HG03196 (cell line): ENCODE measurements around the gene FOXN1.

Source experiments
- ATAC-seq: cut with Tn5 transposase; IDR thresholded peaks from one replicate; pipeline ENCODE4 v1.9.1; 2021; ENCODE audit not compliant: unreplicated experiment

The FOXN1 gene

GRCh38 chr17:28523876-28524275 is 17.7 kb downstream of the FOXN1 start:
- no peak for ATAC-seq

- ATAC-seq = no peak
Measured at GRCh38 chr17:28524476-28525424, 18.6 kb downstream of the FOXN1 start.

- no peak for ATAC-seq
Measured at GRCh38 chr17:28526381-28526780, 20.2 kb downstream of the FOXN1 start.

- ATAC-seq = no peak
Measured at GRCh38 chr17:28527181-28527681, 21.1 kb downstream of the FOXN1 start.

GRCh38 chr17:28527859-28528258 is 21.7 kb downstream of the FOXN1 start:
- no peak for ATAC-seq

GRCh38 chr17:28528327-28529012 is 22.3 kb downstream of the FOXN1 start:
- no peak for ATAC-seq

- ATAC-seq = no peak
Measured at GRCh38 chr17:28529013-28529400, 22.9 kb downstream of the FOXN1 start.

- ATAC-seq = no peak
Measured at GRCh38 chr17:28530250-28530649, 24.1 kb downstream of the FOXN1 start.

GRCh38 chr17:28530926-28531325 is 24.8 kb downstream of the FOXN1 start:
- no peak for ATAC-seq

- no peak for ATAC-seq
Measured at GRCh38 chr17:28532050-28532960, 26.2 kb downstream of the FOXN1 start.

GRCh38 chr17:28533091-28533807 is 27.1 kb downstream of the FOXN1 start:
- ATAC-seq = no peak

- no peak for ATAC-seq
Measured at GRCh38 chr17:28534740-28535375, 28.7 kb downstream of the FOXN1 start.

- ATAC-seq = no peak
Measured at GRCh38 chr17:28536532-28537218, 30.5 kb downstream of the FOXN1 start.

- no peak for ATAC-seq
Measured at GRCh38 chr17:28537219-28537610, 31.1 kb downstream of the FOXN1 start.

- no peak for ATAC-seq
Measured at GRCh38 chr17:28538296-28538895, 32.2 kb downstream of the FOXN1 start.

- no peak for ATAC-seq
Measured at GRCh38 chr17:28540231-28540630, 34.1 kb downstream of the FOXN1 start.

GRCh38 chr17:28541439-28541838 is 35.3 kb downstream of the FOXN1 start:
- ATAC-seq = no peak

GRCh38 chr17:28544402-28545140 is 38.4 kb downstream of the FOXN1 start:
- ATAC-seq = no peak
